ENCODE data around the gene TREH. TPM values are rescaled to one million over a fixed set of nuclear protein-coding genes. Genes with fewer than 3 reads are reported as not detected.

TREH gene
- total RNA-seq, 1 experiment from 2014 or later = 0.15 TPM

DNA sequence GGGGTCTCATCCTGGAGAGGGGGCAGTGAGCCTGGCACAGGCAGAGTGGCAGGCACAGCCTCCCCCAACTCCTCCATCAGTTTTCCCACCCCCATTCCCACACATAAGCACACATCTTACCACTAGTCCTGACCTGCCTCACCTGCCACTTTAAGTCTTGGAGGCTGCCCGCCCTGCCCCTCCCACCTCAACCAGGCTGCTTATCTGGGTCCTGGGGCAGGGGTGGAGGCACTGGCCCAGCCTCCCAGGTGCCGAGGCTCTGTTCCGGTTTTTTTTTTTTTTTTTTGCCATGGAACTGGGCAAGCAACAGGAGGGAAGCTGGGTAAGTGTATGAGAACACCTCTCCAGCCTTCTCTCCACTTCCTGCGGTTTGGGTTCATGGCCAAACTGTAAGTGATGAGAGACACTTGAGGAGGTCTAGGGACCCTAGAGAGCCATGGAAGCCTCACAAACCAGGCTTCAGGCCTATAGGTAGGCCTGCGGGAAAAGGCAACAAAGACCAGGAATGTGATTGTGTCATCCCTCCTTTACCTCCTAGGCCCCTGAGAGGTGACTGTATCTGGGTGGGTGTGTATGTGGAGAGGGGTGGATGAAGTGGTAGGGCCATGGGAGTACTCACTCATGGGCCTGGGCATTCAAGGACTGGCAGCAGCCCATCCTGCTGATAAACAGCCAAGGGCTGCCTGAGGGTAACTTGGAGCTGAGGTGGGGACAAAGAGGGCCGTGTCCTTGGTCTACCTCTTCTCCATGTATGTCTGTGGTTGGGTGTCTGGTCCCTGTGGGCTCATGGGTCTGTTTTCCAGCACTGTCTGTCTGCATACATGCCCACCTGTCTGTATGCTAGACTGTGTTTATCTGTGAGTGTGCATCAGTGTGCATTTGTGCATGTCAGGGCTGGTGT, 49.4 kb downstream of the TREH start (continued):
- TF ChIP-seq CTCF (IDR thresholded peaks at IDR 0.05 in 2 of 3, conservative IDR thresholded peaks at IDR 0.05 in 1 of 3; ENCODE audit: borderline replicate concordance in 1 of 3, insufficient read depth in 1 of 3, low read depth in 2 of 3, low read length in 2 of 3) = no peak
- no peak for TF ChIP-seq JUND (IDR thresholded peaks at IDR 0.05)
- TF ChIP-seq EZH2phosphoT487 (IDR thresholded peaks at IDR 0.05; ENCODE audit: borderline replicate concordance) = no peak
- TF ChIP-seq POLR2A (IDR thresholded peaks at IDR 0.05; ENCODE audit: borderline replicate concordance, extremely low read depth, insufficient read depth, insufficient read length) = no peak
- no peak for TF ChIP-seq CEBPB (IDR thresholded peaks at IDR 0.05; ENCODE audit: low read depth)
- no peak for TF ChIP-seq EZH2 (IDR thresholded peaks at IDR 0.05)

DNA sequence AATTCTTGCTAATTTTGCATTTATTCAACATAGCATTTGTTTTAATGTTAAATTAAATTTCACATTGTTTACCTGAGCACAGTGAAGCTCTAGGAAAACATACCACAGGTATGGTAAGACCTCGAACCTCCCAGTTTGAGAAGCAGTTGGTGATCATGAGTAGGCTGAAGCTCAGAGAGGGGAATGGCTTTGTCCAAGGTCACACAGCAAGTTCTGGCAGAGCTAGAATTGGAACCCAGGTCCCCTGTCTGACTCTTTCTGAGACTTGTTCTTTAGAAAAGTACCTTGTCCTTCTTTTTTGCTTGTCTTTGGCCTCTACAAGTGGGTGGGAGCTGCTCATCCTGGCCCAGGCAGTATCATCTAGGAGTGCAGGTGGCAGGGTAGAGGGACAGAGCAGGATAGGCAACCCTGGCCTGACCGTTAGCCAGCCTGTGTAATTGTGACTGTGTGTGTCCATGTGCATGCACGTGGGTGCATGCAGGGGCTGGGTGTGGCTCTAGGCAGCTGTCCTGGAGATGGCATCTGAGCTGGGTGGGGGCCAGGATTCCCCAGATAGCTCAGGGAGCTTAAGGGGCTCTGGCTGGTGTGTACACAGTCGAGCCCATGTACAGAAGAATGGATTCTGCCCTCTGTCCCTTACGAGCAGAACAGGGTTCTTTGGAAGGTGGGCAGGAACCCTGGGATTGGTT, 50.4 kb downstream of the TREH start:
- no peak overlapping the region for H3K27ac ChIP-seq (ENCODE audit: low read depth, low read length)
- CTCF ChIA-PET = no interaction called here
- no peaks in the 10 kb centered on the region for H3K79me2 ChIP-seq (ENCODE audit: insufficient read depth, low read length)
- H3K4me1 ChIP-seq (ENCODE audit: control insufficient read depth in 1 of 2, insufficient read depth in 2 of 2, low read length in 2 of 2) = peaks cover 23 to 32% of the 10 kb centered on the region in 2 experiments
- H4K20me1 ChIP-seq (ENCODE audit: insufficient read depth) = no peaks in the 10 kb centered on the region
- intact Hi-C loops (cut with micrococcal nuclease) = no loop called here
- no peaks in the 10 kb centered on the region for H3K27me3 ChIP-seq (ENCODE audit: insufficient read depth, low read length)
- H3K36me3 ChIP-seq (ENCODE audit: control insufficient read depth in 1 of 2, insufficient read depth in 2 of 2, low read length in 2 of 2) = peaks cover 5 to 19% of the 10 kb centered on the region in 2 experiments; a peak in 2 of 4 replicates
- H3K9ac ChIP-seq (ENCODE audit: low read length) = no peak overlapping the region
- no peak overlapping the region for H3K4me2 ChIP-seq (ENCODE audit: low read length)
- BruUV-seq (replicated peaks) = no TSS peak
- TF ChIP-seq YY1 (IDR thresholded peaks at IDR 0.05; ENCODE audit: extremely low read depth, insufficient replicate concordance, low read depth, low read length) (no peak), POLR2AphosphoS5 (IDR thresholded peaks at IDR 0.05; ENCODE audit: low read depth, low read length) (no peak), MAX (IDR thresholded peaks at IDR 0.05) (no peak), POLR2A (IDR thresholded peaks at IDR 0.05; ENCODE audit: borderline replicate concordance, extremely low read depth, insufficient read depth, insufficient read length) (no peak), ATF3 (IDR thresholded peaks at IDR 0.05) (no peak), TCF7L2 (IDR thresholded peaks at IDR 0.05; ENCODE audit: borderline replicate concordance, extremely low read depth, insufficient read depth, insufficient read length) (no peak), JUND (IDR thresholded peaks at IDR 0.05) (no peak), EGR1 (IDR thresholded peaks at IDR 0.05; ENCODE audit: low read depth) (no peak), EZH2 (IDR thresholded peaks at IDR 0.05) (no peak), CTCF (IDR thresholded peaks at IDR 0.05 in 2 of 3, conservative IDR thresholded peaks at IDR 0.05 in 1 of 3; ENCODE audit: borderline replicate concordance in 1 of 3, insufficient read depth in 1 of 3, low read depth in 2 of 3, low read length in 2 of 3) (no peak), RAD21 (IDR thresholded peaks at IDR 0.05; ENCODE audit: low read depth) (no peak), ZFX (IDR thresholded peaks at IDR 0.05) (no peak), EZH2phosphoT487 (IDR thresholded peaks at IDR 0.05; ENCODE audit: borderline replicate concordance) (no peak), CEBPB (IDR thresholded peaks at IDR 0.05; ENCODE audit: low read depth) (no peak), SP1 (IDR thresholded peaks at IDR 0.05; ENCODE audit: low read depth) (no peak), FOSL1 (IDR thresholded peaks at IDR 0.05; ENCODE audit: low read depth) (no peak), SIN3A (IDR thresholded peaks at IDR 0.05; ENCODE audit: low read depth) (no peak)
- no peak overlapping the region for H3K4me3 ChIP-seq (replicated peaks in 1 of 2; ENCODE audit: low read depth in 1 of 2, low read length in 2 of 2)
- POLR2A ChIA-PET = no interaction called here
- ATAC-seq (no peak), DNase-seq (ENCODE audit: low read depth, low spot score) (no peak)
- H2AFZ ChIP-seq (ENCODE audit: low read depth, low read length, poor library complexity, severe bottlenecking) = no peak overlapping the region
- H3K9me2 ChIP-seq (ENCODE audit: insufficient read depth) = no peaks in the 10 kb centered on the region
- RAD21 ChIA-PET (ENCODE audit: low non-redundant PET in 1 of 2, low total read pairs in 2 of 2, uncharacterized antibody in 2 of 2, unreplicated experiment in 2 of 2) = no interaction called here
- H3K9me3 ChIP-seq (ENCODE audit: control insufficient read depth in 1 of 2, insufficient read depth in 1 of 2, low read depth in 1 of 2, low read length in 2 of 2) = no peaks in the 10 kb centered on the region
